Stimulated activated CD4-positive, alpha-beta T cell treated with anti-CD3 and anti-CD28 coated beads, Interleukin-2, amount 100 ng/mL, for 4 hours (primary cell): Measurements from ENCODE around the gene FKBP15.
"Not testable (repeated sequence)": the region's sequence is repeated elsewhere in the genome, so short reads cannot be mapped to it uniquely, and the experiment has no call there.

Source experiments
- DNase-seq: peaks from one replicate; pipeline ENCODE4 v3.0.0-alpha.2; 2020; ENCODE audit warnings: low read depth

FKBP15 gene

GRCh38 chr9:113143432-113144227 lies 77.4 kb downstream of the FKBP15 start:
- no peak for DNase-seq

- DNase-seq: not testable (repeated sequence)
Measured at GRCh38 chr9:113140896-113141295, 80.2 kb downstream of the FKBP15 start.

GRCh38 chr9:113139953-113140352 lies 81.1 kb downstream of the FKBP15 start:
- DNase-seq: no peak

- DNase-seq: no peak
Measured at GRCh38 chr9:113139225-113139829, 81.8 kb downstream of the FKBP15 start.

- no peak for DNase-seq
Measured at GRCh38 chr9:113138760-113139159, 82.3 kb downstream of the FKBP15 start.

GRCh38 chr9:113137196-113138168 lies 83.6 kb downstream of the FKBP15 start:
- DNase-seq: no peak

- no peak for DNase-seq
Measured at GRCh38 chr9:113131689-113132151, 89.4 kb downstream of the FKBP15 start.

GRCh38 chr9:113129884-113130283 lies 91.2 kb downstream of the FKBP15 start:
- DNase-seq: no peak

- no peak for DNase-seq
Measured at GRCh38 chr9:113129466-113129865, 91.6 kb downstream of the FKBP15 start.

GRCh38 chr9:113125386-113126035 lies 95.6 kb downstream of the FKBP15 start:
- DNase-seq: no peak

GRCh38 chr9:113118829-113119228 lies 102.2 kb downstream of the FKBP15 start:
- DNase-seq: not testable (repeated sequence)
